NCI-H510A treated with DMSO at 0.1 percent for 48 hours (cell line): ENCODE data around the gene DOCK1.

Experiments
- DNase-seq: peaks from one replicate; lab custom pipeline; 2025; lab: John Stamatoyannopoulos, UW

DOCK1 gene

DNA sequence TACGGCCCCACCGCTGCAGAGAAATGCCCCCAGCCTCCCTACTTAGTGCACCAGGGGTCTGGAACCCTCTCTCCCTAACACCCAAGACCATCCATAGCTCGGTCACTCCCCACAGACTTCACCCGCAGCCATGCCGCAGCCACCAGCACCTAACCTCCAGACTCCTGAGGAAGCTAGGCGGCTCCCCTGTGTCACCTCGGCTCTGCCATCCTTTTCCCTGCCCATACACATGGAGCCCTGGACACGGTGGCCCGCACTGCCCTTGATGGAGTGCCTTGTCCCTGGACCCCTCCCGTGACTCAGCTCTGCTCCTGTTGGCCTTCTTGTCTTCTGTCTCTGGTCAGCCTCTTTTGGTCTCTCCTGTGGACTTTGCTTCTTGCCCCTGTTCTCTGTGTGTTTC, 183.7 kb downstream of the DOCK1 start:
- DNase-seq: no peak

DNA sequence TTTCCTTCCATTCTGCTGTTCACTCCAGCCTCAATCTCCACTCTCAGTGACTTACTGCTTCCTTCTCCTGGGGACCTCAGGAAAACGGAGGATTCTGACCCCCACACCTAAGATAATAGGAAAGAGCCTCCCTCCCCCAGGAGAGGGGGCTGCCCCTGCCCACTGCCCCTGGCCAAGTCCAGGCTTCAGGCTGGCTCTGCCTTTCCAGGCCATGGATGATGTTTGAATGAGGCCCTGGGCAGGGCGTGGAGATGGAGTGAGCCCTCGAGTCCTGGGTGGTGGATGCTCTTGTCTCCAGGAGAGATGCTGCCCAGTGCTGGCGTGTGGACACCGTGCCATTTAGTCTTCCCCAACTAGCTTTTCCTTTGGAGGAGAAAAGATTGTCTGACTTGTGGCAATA, 184.2 kb downstream of the DOCK1 start:
- no peak for DNase-seq

DNA sequence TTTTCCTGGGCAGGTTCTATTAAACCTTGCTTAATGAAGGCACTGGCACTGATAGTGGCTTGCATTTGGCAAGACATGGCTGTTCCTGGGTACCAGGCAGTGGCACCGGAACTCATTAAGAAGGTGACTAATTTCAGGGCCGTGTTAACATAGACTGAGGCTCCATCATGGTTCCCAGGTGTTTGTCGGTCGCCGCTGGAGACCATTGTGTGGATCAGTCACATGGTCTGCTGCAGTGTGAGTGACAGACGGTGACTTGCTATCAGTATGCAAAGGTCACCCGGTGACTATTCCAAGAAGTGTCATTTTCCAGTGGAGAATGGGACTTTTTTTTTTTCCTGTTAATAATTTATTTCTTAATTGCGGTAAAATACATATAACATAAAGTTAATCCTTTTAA, 184.9 kb downstream of the DOCK1 start:
- DNase-seq: no peak

DNA sequence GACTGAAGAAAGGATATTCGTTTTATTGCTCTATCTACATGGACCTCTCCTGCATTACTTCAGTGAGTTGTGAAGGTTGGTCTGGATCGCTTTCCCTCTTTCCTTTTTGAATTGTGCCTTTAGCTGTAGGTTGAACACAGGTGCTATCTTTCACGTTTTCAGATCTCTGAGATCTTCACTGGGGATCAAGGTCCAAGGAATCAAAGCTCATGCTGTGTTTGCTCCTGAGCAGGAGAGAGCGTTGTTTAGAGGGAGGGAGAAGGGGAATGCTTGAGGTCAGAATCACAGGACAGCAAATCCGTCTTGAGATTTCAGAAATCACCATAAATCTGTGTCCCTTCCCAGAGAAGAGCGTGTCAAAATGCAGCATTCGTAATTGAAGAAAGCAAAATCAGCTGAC, 186.1 kb downstream of the DOCK1 start:
- DNase-seq: no peak

DNA sequence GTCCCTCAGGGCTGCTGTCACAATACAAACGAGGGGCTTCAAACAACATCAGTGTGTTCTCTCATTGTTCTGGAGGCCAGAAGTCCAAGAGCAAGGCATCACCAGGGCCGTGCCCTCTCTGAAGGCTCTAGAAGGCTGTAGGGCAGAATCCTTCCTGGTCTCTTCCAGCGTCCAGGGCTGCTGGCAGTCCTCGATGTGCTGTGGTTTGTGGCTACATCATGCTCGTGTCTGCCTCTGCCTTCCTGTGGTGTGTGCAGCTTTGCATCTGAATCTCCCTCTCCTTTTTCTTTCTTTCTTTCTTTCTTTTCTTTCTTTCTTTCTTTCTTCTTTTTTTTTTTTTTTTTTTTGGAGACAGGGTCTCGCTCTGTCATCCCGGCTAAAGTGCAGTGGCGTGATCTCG, 187.7 kb downstream of the DOCK1 start:
- DNase-seq: no peak

DNA sequence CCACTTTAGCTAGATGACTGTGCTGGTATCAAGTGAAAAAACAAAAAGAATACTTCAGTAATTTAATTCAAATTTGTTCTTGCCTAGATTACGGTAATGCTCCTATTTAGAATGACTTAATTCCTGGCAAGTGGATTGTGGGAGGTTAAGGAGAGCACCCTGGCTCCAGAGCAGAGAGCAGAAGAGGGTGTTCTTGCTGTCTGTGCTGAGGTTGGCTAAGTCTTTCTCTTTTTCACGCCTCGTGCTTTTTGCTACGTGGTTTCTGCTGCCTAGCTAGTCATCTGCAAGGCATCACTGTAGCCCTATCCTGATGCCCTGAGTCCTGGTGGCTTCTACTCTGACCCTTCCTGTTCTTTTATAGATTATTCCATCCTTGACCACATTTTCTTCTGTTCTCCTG, 189.8 kb downstream of the DOCK1 start:
- DNase-seq: no peak

DNA sequence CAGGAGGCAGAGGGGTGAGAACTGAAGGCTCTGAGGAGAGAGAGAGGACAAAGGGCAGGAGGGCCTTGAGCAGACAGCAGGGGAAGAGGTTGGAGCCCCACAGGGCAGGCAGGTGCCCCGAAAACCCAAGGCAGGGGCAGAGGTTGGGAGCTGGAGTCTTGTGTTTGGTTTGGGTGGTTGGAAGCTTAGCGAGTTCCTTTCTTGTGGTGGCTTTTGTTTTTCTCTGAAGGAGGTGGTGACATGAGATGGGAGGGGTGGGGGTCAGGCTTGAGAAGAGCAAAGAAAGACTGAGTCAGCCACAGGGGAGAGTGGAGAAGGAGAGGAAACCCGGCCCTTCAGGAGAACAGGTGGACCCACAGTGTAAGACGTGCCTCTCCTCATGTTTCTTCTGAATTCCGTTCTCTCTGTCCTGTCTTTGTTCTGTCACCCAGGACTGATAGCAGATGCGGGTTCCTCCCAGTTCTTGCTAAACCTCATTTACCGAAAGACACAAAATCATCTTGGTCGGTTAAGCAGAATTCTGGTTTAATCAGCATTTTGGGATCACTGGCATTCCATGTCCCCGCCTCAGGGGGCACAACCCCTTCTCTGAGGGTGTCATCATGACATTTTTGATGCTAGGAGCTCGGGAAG, 195.9 kb downstream of the DOCK1 start:
- no peak for DNase-seq

DNA sequence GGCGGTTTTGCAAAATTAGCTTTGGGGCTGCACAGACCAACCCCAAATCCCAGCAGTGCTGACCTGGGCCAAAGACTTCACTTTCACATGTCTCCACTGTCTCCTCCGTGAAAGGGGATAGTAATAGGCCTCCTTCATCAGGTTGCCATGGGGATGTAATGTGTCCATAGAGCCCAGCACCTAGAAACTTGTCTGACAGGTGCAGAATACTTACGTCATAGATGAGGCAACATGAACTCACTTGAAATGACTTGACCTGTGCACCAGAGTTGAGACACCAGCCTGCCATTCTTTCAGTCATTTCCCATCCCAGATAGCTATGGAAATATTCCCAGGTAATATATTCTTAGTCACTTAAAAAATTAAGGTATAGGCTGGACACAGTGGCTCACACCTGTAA, 196.9 kb downstream of the DOCK1 start:
- peak; percentile 81 for DNase-seq

DNA sequence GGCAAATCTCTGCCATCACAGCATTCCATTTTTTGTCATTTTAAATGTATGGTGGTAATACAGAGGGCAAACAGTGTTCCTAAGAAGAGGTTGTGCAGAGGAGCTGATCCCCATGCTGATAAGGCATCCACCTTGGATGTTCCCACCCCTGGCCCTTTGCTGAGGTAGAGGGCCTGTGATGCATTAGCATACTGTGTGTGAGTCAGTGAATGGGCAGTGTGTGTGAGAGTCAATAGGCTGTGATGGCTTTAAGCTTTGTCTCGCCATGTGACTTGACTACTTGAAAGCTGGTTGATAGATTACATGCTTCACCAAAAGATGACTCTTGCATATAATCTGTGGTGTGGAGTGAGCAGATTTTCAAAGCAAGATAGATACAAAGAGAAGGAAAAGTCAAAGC, 209.9 kb downstream of the DOCK1 start:
- DNase-seq: no peak

DNA sequence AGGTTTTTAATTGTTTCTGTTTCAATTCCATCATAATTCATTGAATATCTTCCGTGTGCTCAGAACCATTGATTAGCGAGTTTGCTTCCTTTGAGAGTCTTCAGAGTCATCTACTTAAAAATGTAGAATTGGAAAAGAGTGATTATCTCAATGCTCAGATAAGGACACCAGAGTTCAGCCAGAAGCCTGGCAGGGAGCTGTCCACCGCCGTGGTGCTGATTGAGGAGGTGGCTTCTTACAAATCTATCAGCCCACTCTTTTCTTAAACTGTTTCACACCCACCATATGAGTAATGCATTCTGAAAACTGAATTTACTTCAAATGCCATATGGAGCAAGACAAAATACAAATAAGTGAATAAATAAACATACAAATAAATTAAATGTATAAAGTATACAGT, 211.9 kb downstream of the DOCK1 start:
- DNase-seq: no peak

DNA sequence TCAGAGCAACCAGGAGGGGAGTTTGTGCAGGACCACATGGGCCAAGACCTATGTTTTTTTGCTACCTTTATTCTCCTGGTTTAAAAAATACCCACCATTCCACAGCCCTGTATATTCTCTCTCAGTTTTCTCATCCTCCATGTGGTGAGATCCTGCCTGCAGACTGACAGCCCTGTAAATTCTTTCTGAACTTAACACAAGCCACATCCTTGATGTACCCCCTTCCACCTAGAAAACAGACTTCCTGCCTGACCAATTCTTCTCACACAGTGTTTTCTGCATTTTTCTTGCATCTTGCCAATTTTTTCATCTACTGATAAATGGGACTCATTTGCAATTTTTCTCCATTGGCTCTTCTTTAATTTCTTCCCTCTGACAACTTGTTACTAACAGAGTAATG, 212.8 kb downstream of the DOCK1 start:
- no peak for DNase-seq

DNA sequence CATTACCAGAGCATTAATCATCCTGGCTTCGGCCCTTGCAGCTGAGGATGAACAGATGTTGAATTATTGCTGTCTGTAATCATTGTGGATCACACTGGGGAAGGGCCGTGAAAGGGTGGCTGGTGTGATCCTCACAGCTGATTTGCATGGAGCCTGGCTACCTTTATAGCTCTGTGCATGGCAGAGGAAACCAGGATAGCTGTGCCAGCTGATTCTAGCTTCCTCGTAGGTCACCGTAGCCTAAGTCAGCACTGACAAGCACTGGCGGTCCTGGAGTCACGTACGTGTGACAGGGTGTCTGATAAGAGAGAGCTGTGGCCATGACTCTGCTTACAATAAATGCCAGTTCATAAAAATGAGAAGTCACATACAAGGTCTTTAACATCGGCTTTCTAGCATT, 214.7 kb downstream of the DOCK1 start:
- DNase-seq: no peak

DNA sequence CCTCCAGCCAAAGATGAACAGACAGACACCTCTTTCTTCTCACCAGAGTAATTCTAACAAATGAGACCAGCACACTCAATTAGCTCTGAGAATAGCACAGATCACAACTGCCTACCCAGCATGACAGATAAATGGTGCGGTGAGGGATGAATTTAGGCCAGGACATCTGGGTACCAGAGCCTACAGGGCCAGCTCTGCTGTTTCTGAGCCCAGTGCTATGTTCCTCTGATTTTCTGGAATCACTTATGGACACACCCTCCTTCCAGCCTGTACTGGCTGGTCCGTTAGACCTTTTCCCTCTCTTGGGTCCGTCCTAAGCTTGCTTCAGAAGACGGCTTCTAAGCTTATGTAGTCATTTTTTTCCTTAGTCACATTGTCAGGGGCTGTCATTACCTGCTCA, 217.6 kb downstream of the DOCK1 start:
- DNase-seq: no peak

DNA sequence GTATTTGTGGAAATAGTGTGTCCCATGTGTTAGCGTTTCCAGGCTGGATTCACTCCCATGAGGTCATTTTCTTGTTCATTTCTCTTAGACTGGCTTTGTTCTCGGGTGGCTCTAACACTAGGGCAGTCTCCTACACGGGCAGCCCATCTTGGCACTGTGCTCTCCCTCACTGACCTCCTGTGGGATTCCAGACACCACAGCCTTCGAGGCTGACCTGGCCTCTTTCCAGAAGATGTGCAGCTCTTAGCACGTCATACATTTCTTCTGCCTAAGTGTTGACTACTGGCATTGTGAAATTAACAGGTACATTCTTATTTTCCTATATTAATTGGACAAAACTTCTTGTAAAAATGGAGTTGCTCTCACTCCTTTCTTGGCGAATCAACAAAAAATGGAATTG, 218.4 kb downstream of the DOCK1 start:
- no peak for DNase-seq

DNA sequence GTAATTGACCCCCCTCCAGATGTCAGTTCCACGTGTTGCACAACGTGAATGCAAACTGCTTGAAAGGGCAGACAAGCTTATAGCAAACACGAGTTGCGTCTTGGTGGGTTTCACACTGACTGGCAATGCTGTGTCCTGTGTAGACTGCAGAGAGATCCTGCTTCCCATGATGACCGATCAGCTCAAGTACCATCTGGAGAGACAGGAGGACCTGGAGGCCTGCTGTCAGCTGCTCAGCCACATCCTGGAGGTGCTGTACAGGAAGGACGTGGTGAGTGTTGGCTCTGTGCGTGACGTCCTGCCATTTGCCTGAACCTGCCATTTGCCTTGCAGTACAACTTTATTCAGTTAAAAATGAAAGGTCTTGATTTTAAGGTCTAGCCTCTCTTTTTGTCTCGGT, 220.1 kb downstream of the DOCK1 start:
- DNase-seq: peak; percentile 42

DNA sequence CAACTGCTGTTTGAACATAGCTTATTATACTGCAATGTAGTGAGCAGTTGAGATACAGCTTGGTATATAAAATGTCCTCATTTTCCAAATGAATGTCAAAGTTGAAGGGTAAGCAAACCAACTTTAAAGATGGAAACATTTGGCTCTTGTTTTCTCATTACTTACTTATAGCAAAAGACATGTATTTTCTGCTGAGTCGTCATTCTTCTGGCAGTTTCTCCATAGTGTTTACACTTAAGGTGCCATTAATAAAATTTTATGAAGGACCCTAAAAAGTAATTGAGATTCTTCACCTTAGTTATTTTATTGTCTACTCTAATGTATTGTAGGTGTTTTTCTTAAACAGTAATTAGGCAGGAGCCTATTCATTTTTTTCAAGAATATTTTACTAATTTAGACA, 222.6 kb downstream of the DOCK1 start:
- DNase-seq: no peak

DNA sequence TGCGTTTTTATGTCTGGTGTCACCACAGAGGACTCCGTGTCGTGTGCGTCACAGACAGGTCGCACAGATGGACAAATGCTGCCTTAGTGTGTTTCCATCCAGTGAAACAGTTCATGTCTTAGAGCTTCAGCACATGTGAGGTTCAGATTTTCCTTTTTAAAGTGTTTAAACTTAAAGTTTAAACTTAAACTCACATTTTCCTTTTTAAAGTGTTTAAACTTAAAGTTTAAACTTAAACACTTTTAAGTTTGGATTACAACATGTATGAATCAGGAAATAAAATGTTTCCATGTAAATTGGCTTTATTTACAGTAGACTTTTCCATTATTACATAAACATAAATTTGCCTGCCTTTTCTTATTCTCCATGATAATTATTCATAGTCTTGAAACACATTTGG, 223.9 kb downstream of the DOCK1 start:
- DNase-seq: no peak

DNA sequence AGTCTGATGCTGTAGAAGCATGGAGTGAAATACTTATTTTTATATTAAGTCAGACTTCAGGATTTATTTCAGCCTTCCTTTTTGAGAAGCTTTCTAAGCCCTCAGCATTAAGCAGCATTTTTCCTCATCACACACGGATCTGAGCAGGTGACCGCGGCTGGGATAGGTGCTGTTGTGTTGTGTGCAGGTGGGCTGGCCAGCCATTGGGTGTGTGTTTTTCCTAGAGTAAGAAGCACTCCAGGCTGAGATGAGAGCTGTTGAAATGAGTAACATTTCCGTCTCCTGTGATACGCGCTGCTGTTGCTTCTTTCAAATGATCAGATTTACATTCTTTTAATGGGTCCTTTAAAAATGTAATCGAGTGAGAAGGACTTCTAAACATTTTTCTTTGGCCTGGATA, 227.2 kb downstream of the DOCK1 start:
- peak; percentile 62 for DNase-seq

DNA sequence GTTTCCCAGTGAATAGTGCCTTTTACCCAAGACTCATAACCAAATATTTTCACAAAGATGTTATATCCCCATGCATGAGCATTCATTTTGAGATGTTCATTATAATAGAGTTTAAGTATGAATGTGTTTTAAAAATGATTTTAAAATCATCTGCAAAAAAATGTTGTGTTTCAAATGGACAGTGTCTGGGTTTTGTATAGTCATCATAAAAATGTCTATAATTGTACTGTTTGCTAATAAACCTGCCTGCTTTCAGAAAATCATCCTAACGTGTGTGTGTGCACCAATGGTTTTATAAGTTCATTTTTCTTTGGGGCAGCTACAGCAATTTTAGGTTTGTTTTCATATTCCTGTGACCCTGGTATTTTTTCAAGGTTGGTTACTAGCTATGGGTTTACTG, 228.0 kb downstream of the DOCK1 start:
- DNase-seq: no peak

DNA sequence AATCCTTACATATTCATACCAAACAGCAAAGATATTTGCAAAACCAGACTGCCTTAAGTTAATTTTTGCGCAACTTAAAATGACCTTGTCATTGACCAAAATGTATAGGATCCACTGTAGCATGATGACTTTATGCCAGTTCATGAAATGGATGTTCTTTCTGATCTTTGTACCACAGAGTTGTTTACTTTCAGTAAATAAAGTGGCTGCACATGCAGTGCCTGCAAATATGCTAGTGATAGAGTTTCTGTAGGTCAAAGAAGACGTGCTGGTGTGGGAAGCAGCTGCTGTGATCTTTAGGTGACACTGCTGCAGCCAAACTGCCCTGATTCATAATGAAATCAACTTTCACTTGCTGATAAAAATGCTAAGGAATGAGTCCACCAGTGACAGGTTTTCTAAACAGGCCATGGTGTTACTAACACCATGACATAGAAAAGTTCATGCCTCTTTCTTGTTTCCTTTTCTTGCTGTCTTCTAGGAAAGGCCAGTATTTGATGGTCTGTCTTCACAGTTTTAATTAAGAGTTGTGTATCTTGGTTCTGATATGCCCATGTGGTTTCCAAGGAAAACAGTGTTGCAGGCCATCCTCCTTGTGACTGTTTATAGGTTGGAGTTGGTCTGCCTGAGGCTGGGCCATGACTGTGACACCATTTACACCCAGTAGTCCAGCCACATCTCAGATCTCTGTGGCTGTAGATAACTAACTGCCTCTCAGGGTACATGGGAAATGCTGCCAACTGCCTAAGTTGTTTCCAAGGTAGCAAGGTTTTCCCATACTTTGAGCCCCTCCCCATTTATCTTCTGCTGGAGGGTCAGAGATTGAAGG, 228.7 kb downstream of the DOCK1 start:
- no peak for DNase-seq

DNA sequence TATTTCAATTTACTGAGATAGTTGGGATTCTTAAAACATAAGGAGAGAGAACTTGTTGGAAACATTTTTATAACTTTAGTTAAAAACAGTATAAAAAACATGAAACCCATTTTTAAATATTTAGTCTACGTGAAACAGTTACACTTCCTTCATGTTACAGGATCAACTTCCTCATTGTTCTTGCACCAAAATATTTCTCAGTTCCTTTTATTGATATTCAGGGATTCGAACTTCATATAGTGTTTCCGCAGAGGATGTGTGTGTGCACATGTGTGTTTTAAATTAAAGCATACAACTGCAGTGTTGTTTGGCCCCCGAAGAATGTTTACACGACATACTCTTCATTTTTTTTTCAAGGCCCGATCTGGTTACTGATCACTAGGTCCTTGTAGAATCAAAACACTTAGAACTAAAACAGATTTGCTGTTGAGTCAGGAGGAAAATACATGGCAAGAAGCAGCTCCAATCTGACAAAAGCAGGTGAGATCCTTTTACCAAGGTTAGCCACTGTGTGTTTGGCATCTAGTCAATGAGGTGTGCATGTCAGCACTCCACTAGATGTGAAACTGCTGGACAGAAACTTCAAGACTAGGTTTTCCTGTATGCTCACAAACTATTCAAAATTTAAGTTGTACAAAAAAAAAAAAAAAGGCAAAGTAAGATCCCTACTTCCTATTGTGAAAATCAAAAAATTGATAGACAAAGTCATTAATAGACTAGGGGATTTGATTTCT, 230.8 kb downstream of the DOCK1 start:
- DNase-seq: no peak

DNA sequence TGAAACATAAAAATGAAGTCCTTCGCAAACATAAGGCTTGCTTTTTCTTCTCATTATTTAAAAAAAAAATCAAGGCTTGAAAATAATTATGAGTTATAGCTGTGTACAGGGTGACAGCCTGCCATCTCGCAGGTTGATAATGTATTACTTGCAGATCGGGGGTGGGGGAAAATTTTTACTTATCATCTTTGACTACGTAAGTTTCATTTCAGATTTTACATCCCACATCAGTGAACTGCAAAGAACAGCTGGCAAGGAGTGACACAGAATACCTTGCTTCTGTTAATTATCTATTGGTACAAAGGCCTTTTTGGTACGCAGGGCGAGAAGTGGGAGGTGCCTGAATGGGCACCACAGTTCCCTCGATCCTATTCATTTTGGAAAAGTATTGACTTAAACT, 232.2 kb downstream of the DOCK1 start:
- no peak for DNase-seq

DNA sequence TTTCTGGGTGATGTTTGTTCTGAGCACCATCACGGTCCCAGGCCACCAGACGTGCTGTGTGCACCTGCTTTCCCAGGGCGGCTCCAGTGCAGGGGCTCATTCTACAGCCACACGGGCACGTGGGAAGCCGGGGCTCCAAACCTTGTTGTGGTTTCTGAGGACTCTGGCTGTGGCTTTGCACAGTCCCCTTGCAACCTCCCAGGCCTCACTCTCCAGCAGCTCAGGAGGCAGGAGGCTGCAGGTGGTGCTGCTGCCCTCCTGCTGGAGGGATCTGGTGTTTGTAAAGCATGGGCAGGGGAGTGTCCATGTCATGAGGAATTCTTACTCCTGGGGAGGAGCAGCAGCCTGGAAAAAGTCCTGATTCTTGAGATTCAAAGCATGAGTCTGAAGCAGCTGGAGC, 236.9 kb downstream of the DOCK1 start:
- DNase-seq: peak; percentile 43
